HEK293 (cell line): ENCODE measurements around the gene MRPL20.
A peak's percentile ranks its signal among the peaks of the same experiment; 100 is the strongest.

Source experiments
- EGR2 ChIP-seq: fragments of 450-650 bp; formaldehyde crosslinking; IDR thresholded peaks from 2 replicates; pipeline ENCODE4 v1.5.1; 2016; ENCODE audit warnings: low read depth, missing biosample characterization, missing genetic modification characterization
- GLIS1 ChIP-seq: fragments of 450-650 bp; formaldehyde crosslinking; IDR thresholded peaks from 2 replicates; pipeline ENCODE4 v1.5.1; 2016; ENCODE audit warnings: missing biosample characterization, missing genetic modification characterization
- HOXA7 ChIP-seq: sonication (generic); formaldehyde crosslinking; IDR thresholded peaks from 2 replicates; pipeline ENCODE4 v1.8.1; 2022; ENCODE audit warnings: missing genetic modification reagents, borderline replicate concordance
- SCRT1 ChIP-seq: fragments of 450-650 bp; formaldehyde crosslinking; IDR thresholded peaks from 2 replicates; pipeline ENCODE4 v1.5.1; 2016; ENCODE audit warnings: missing biosample characterization, missing genetic modification characterization, borderline replicate concordance
- SP7 ChIP-seq: fragments of 450-650 bp; formaldehyde crosslinking; IDR thresholded peaks from 2 replicates; pipeline ENCODE4 v1.5.1; 2016; ENCODE audit warnings: missing biosample characterization, missing genetic modification characterization
- YY1 ChIP-seq: fragments of 450-650 bp; formaldehyde crosslinking; IDR thresholded peaks from 2 replicates; pipeline ENCODE4 v1.5.1; 2018; ENCODE audit warnings: missing biosample characterization, missing genetic modification characterization
- ZBTB20 ChIP-seq: fragments of 450-650 bp; formaldehyde crosslinking; IDR thresholded peaks from 2 replicates; pipeline ENCODE4 v1.5.1; 2016; ENCODE audit warnings: missing biosample characterization, missing genetic modification characterization
- ZBTB7A ChIP-seq: fragments of 450-650 bp; formaldehyde crosslinking; IDR thresholded peaks from 2 replicates; pipeline ENCODE4 v1.5.1; 2016; ENCODE audit warnings: low read depth, missing biosample characterization, missing genetic modification characterization
- ZBTB8A ChIP-seq: fragments of 450-650 bp; formaldehyde crosslinking; IDR thresholded peaks from 2 replicates; pipeline ENCODE4 v1.5.1; 2016; ENCODE audit warnings: missing biosample characterization, missing genetic modification characterization
- ZNF10 ChIP-seq: fragments of 450-650 bp; formaldehyde crosslinking; IDR thresholded peaks from 2 replicates; pipeline ENCODE4 v1.5.1; 2017; ENCODE audit warnings: missing biosample characterization, missing genetic modification characterization
- ZNF146 ChIP-seq: fragments of 450-650 bp; formaldehyde crosslinking; IDR thresholded peaks from 2 replicates; pipeline ENCODE4 v1.5.1; 2016; ENCODE audit warnings: missing biosample characterization, missing genetic modification characterization
- ZNF202 ChIP-seq: fragments of 450-650 bp; formaldehyde crosslinking; IDR thresholded peaks from 2 replicates; pipeline ENCODE4 v1.5.1; 2016; ENCODE audit warnings: missing biosample characterization, missing genetic modification characterization, borderline replicate concordance
- ZNF341 ChIP-seq: fragments of 450-650 bp; formaldehyde crosslinking; IDR thresholded peaks from 2 replicates; pipeline ENCODE4; 2016; ENCODE audit warnings: low read depth, missing biosample characterization, missing genetic modification characterization
- ZNF600 ChIP-seq: fragments of 450-650 bp; formaldehyde crosslinking; IDR thresholded peaks from 2 replicates; pipeline ENCODE4 v1.5.1; 2016; ENCODE audit warnings: missing biosample characterization, missing genetic modification characterization
- ZNF785 ChIP-seq: fragments of 450-650 bp; formaldehyde crosslinking; IDR thresholded peaks from 2 replicates; pipeline ENCODE4 v1.5.1; 2016; ENCODE audit warnings: missing biosample characterization, missing genetic modification characterization
- TF ChIP-seq, protein P1 (sequence below): fragments of 450-650 bp; formaldehyde crosslinking; IDR thresholded peaks from 2 replicates; pipeline ENCODE4 v1.5.0; 2017; ENCODE audit warnings: missing biosample characterization, missing genetic modification characterization, borderline replicate concordance
- TF ChIP-seq, protein P2 (sequence below): fragments of 450-650 bp; formaldehyde crosslinking; IDR thresholded peaks from 2 replicates; pipeline ENCODE4 v1.5.1; 2016; ENCODE audit warnings: missing biosample characterization, missing genetic modification characterization, borderline replicate concordance
- TF ChIP-seq, protein P3 (sequence below): fragments of 450-650 bp; formaldehyde crosslinking; IDR thresholded peaks from 2 replicates; pipeline ENCODE4; 2016; ENCODE audit warnings: missing biosample characterization, missing genetic modification characterization
- TF ChIP-seq, protein P4 (sequence below): fragments of 450-650 bp; formaldehyde crosslinking; IDR thresholded peaks from 2 replicates; pipeline ENCODE4 v1.5.1; 2016; ENCODE audit warnings: missing biosample characterization, missing genetic modification characterization
- TF ChIP-seq, protein P5 (sequence below): fragments of 450-650 bp; formaldehyde crosslinking; IDR thresholded peaks from 2 replicates; pipeline ENCODE4 v1.5.1; 2017; ENCODE audit warnings: missing biosample characterization, missing genetic modification characterization

MRPL20 gene

DNA sequence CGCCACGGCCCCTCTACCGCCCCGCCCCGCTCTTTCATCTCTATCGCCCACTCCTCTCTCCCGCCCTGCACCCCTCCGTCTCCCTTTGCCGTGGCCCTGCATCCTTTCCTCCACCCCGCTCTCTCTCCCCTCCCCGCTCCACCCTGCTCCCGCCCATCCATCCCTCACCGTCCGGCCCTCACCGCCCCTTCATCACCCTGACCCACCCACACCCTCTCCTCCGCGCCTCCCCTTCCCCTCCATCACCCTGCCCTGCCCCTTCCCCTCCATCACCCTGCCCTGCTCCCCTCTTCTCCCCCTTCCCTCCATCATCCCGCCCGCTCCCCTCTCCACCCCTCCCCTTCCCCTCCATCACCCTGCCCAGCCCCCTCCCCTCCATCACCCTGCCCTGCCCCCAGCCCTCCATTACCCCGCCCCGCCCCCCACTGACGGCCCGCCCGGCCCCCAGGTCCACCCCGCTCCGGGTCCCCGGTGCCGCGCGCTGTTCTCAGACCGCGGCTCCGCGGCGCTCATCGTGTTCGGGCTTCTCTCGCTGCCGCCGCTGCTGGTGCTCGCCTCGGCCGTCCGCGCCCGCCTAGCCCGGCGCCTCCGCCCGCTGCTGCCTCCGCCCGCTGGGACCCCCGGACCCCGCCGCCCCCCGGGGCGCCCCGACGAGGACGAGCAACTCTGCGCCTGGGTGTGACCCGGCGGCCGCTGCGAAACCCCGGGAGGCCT lies 20.2 kb upstream of the MRPL20 start (continued):
- no peak; the same call in 1 of the 2 replicates for TF ChIP-seq ZBTB20 (tag by site-specific recombination)
- TF ChIP-seq ZNF146, result 0 out of 2 replicates have a peak, but pooled peaks have one; percentile 5
- peak; percentile 53; the same call in 1 of the 2 replicates for TF ChIP-seq ZNF600 (tag by site-specific recombination)
- TF ChIP-seq, protein P1, sequence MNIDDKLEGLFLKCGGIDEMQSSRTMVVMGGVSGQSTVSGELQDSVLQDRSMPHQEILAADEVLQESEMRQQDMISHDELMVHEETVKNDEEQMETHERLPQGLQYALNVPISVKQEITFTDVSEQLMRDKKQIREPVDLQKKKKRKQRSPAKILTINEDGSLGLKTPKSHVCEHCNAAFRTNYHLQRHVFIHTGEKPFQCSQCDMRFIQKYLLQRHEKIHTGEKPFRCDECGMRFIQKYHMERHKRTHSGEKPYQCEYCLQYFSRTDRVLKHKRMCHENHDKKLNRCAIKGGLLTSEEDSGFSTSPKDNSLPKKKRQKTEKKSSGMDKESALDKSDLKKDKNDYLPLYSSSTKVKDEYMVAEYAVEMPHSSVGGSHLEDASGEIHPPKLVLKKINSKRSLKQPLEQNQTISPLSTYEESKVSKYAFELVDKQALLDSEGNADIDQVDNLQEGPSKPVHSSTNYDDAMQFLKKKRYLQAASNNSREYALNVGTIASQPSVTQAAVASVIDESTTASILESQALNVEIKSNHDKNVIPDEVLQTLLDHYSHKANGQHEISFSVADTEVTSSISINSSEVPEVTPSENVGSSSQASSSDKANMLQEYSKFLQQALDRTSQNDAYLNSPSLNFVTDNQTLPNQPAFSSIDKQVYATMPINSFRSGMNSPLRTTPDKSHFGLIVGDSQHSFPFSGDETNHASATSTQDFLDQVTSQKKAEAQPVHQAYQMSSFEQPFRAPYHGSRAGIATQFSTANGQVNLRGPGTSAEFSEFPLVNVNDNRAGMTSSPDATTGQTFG (tag by site-specific recombination), result no peak
- TF ChIP-seq ZBTB7A (tag by site-specific recombination), result peak; percentile 53; the same call in 1 of the 2 replicates
- no peak; the same call in 1 of the 2 replicates for TF ChIP-seq GLIS1 (tag by site-specific recombination)
- peak; percentile 88 for TF ChIP-seq EGR2 (tag by site-specific recombination)
- TF ChIP-seq ZNF202 (tag by site-specific recombination), result no peak
- TF ChIP-seq ZNF785 (tag by site-specific recombination), result no peak
- no peak for TF ChIP-seq SCRT1 (tag by site-specific recombination)
- TF ChIP-seq ZNF341, result no peak
- TF ChIP-seq SP7 (tag by site-specific recombination), result peak; percentile 75
- TF ChIP-seq, protein P2, sequence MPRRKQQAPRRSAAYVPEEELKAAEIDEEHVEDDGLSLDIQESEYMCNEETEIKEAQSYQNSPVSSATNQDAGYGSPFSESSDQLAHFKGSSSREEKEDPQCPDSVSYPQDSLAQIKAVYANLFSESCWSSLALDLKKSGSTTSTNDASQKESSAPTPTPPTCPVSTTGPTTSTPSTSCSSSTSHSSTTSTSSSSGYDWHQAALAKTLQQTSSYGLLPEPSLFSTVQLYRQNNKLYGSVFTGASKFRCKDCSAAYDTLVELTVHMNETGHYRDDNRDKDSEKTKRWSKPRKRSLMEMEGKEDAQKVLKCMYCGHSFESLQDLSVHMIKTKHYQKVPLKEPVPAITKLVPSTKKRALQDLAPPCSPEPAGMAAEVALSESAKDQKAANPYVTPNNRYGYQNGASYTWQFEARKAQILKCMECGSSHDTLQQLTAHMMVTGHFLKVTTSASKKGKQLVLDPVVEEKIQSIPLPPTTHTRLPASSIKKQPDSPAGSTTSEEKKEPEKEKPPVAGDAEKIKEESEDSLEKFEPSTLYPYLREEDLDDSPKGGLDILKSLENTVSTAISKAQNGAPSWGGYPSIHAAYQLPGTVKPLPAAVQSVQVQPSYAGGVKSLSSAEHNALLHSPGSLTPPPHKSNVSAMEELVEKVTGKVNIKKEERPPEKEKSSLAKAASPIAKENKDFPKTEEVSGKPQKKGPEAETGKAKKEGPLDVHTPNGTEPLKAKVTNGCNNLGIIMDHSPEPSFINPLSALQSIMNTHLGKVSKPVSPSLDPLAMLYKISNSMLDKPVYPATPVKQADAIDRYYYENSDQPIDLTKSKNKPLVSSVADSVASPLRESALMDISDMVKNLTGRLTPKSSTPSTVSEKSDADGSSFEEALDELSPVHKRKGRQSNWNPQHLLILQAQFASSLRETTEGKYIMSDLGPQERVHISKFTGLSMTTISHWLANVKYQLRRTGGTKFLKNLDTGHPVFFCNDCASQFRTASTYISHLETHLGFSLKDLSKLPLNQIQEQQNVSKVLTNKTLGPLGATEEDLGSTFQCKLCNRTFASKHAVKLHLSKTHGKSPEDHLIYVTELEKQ (tag by site-specific recombination), result no peak
- no peak for TF ChIP-seq YY1 (tag by site-specific recombination)
- TF ChIP-seq, protein P3, sequence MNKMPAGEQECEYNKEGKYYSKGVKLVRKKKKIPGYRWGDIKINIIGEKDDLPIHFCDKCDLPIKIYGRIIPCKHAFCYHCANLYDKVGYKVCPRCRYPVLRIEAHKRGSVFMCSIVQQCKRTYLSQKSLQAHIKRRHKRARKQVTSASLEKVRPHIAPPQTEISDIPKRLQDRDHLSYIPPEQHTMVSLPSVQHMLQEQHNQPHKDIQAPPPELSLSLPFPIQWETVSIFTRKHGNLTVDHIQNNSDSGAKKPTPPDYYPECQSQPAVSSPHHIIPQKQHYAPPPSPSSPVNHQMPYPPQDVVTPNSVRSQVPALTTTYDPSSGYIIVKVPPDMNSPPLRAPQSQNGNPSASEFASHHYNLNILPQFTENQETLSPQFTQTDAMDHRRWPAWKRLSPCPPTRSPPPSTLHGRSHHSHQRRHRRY (tag by site-specific recombination), result no peak
- TF ChIP-seq, protein P4, sequence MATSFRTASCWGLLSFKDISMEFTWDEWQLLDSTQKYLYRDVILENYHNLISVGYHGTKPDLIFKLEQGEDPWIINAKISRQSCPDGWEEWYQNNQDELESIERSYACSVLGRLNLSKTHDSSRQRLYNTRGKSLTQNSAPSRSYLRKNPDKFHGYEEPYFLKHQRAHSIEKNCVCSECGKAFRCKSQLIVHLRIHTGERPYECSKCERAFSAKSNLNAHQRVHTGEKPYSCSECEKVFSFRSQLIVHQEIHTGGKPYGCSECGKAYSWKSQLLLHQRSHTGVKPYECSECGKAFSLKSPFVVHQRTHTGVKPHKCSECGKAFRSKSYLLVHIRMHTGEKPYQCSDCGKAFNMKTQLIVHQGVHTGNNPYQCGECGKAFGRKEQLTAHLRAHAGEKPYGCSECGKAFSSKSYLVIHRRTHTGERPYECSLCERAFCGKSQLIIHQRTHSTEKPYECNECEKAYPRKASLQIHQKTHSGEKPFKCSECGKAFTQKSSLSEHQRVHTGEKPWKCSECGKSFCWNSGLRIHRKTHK (tag by site-specific recombination), result no peak
- no peak; the same call in 1 of the 2 replicates for TF ChIP-seq ZNF10 (tag by site-specific recombination)
- no peak for TF ChIP-seq HOXA7 (CRISPR knock-in tag)
- TF ChIP-seq ZBTB8A (tag by site-specific recombination), result peak; percentile 73
- TF ChIP-seq, protein P5, sequence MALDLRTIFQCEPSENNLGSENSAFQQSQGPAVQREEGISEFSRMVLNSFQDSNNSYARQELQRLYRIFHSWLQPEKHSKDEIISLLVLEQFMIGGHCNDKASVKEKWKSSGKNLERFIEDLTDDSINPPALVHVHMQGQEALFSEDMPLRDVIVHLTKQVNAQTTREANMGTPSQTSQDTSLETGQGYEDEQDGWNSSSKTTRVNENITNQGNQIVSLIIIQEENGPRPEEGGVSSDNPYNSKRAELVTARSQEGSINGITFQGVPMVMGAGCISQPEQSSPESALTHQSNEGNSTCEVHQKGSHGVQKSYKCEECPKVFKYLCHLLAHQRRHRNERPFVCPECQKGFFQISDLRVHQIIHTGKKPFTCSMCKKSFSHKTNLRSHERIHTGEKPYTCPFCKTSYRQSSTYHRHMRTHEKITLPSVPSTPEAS (tag by site-specific recombination), result no peak
